ENCODE measurements around the gene SFT2D1. TPM values are rescaled to one million over a fixed set of nuclear protein-coding genes. Genes with fewer than 3 reads are reported as not detected.

Gene SFT2D1
- total RNA-seq, 1 experiment from 2014 or later = 54.1 TPM

- DNase-seq (ENCODE audit: low read depth, low spot score) = no peak
- Histone ChIP-seq H3K27me3 (ENCODE audit: control insufficient read depth, insufficient read depth, low read length) (no peaks in the 10 kb centered on the region), H3K4me1 (ENCODE audit: control insufficient read depth, insufficient read depth, low read length) (peaks cover 5% of the 10 kb centered on the region; the same call in 1 of the 2 replicates), H3K36me3 (ENCODE audit: control insufficient read depth, insufficient read depth, low read length) (peaks cover 7% of the 10 kb centered on the region; the same call in 1 of the 2 replicates), H3K27ac (ENCODE audit: low read length) (peak overlapping the region; percentile 97), H3K9me3 (ENCODE audit: control insufficient read depth, insufficient read depth, low read depth, low read length) (no peaks in the 10 kb centered on the region), H3K4me3 (ENCODE audit: low read depth in 2 of 2, low read length in 2 of 2) (peak overlapping the region; percentile 78 to 100)
- ChIA-PET POLR2A (interaction anchor here (0.5 to 0.7 kb wide), 2 partner anchors 32 to 243 kb away, joined by 3 to 6 read pairs; no protein-coding TSS in a partner anchor), CTCF (no interaction called here)
- no peak for TF ChIP-seq CTCF (IDR thresholded peaks at IDR 0.05)
- no peak for TF ChIP-seq POLR2AphosphoS5 (IDR thresholded peaks at IDR 0.05; ENCODE audit: low read depth, low read length)
- no peak for TF ChIP-seq SIN3A (IDR thresholded peaks at IDR 0.05; ENCODE audit: borderline replicate concordance, insufficient read depth, low read depth, low read length)
- no peak for TF ChIP-seq TCF7L2 (IDR thresholded peaks at IDR 0.05; ENCODE audit: low read depth, low read length)
- no peak for TF ChIP-seq REST (IDR thresholded peaks at IDR 0.05; ENCODE audit: insufficient read depth in 1 of 2, low read depth in 2 of 2, low read length in 1 of 2)
- TSS peak; percentile 85 for BruUV-seq (replicated peaks)
- intact Hi-C loops (cut with micrococcal nuclease; ENCODE audit: unreplicated experiment) = loop anchor here (5.0 kb wide), 1 partner anchor 40 kb away; the partner anchor contains the start of gene MPC1
- in situ Hi-C loops (cut with HindIII; ENCODE audit: low pct_unique_long_range_greater_than_20kb, low sequenced_read_pairs) = no loop called here
- ATAC-seq = peak; percentile 23
These were observed 382 bp downstream of the SFT2D1 start for GRCh38 chr6:166341977-166342348.

GRCh38 chr6:166341464-166341863, 881 bp downstream of the SFT2D1 start:
- H3K4me1 ChIP-seq (ENCODE audit: control insufficient read depth, insufficient read depth, low read length) = peaks cover 5% of the 10 kb centered on the region; the same call in 1 of the 2 replicates
- ATAC-seq (no peak), DNase-seq (ENCODE audit: low read depth, low spot score) (no peak)
- in situ Hi-C loops (cut with HindIII; ENCODE audit: low pct_unique_long_range_greater_than_20kb, low sequenced_read_pairs) (no loop called here), intact Hi-C loops (cut with micrococcal nuclease; ENCODE audit: unreplicated experiment) (loop anchor here (5.0 kb wide), 1 partner anchor 41 kb away; the partner anchor contains the start of gene MPC1)
- peak overlapping the region; percentile 78 to 100 for H3K4me3 ChIP-seq (ENCODE audit: low read depth in 2 of 2, low read length in 2 of 2)
- ChIA-PET POLR2A (interaction anchor here (0.7 kb wide), 1 partner anchor 243 kb away, joined by 6 read pairs; no protein-coding TSS in a partner anchor), CTCF (no interaction called here)
- TF ChIP-seq REST (IDR thresholded peaks at IDR 0.05; ENCODE audit: insufficient read depth in 1 of 2, low read depth in 2 of 2, low read length in 1 of 2) = no peak
- no peak for TF ChIP-seq TCF7L2 (IDR thresholded peaks at IDR 0.05; ENCODE audit: low read depth, low read length)
- TF ChIP-seq POLR2AphosphoS5 (IDR thresholded peaks at IDR 0.05; ENCODE audit: low read depth, low read length) = no peak
- no peak for TF ChIP-seq CTCF (IDR thresholded peaks at IDR 0.05)
- no peak for TF ChIP-seq SIN3A (IDR thresholded peaks at IDR 0.05; ENCODE audit: borderline replicate concordance, insufficient read depth, low read depth, low read length)
- peaks cover 7% of the 10 kb centered on the region; the same call in 1 of the 2 replicates for H3K36me3 ChIP-seq (ENCODE audit: control insufficient read depth, insufficient read depth, low read length)
- H3K27me3 ChIP-seq (ENCODE audit: control insufficient read depth, insufficient read depth, low read length) = no peaks in the 10 kb centered on the region
- peak overlapping the region; percentile 97 for H3K27ac ChIP-seq (ENCODE audit: low read length)
- no TSS peak for BruUV-seq (replicated peaks)
- no peaks in the 10 kb centered on the region for H3K9me3 ChIP-seq (ENCODE audit: control insufficient read depth, insufficient read depth, low read depth, low read length)

All from Panc1 (cell line).